GM23248 (cell line): Measurements from ENCODE around the gene PEMT.

Experiments used
- EZH2 ChIP-seq: fragments of 200-600 bp; sonication (generic); IDR thresholded peaks from 2 replicates; pipeline ENCODE4 v1.6.1; 2018; ENCODE audit warnings: antibody characterized with exemption, mild to moderate bottlenecking; ENCODE audit not compliant: insufficient read depth, poor library complexity, severe bottlenecking
- EZH2phosphoT487 ChIP-seq: fragments of 200-600 bp; sonication (generic); IDR thresholded peaks from 2 replicates; pipeline ENCODE4 v1.6.1; 2018; ENCODE audit warnings: antibody characterized with exemption, moderate library complexity, mild to moderate bottlenecking, low read depth; ENCODE audit not compliant: insufficient read depth

GRCh38 chr17:17462048-17462824, 129.3 kb downstream of the PEMT start:
- TF ChIP-seq EZH2, result no peak
- TF ChIP-seq EZH2phosphoT487, result no peak
